HepG2 (cell line): Measurements from ENCODE around the gene RNU6-1. TPM values are rescaled to one million over a fixed set of nuclear protein-coding genes. Genes with fewer than 3 reads are reported as not detected.

ENCODE experiments used
- MAZ ChIP-seq, 2 experiments: sonication (generic) in 1 of 2; formaldehyde crosslinking in 1 of 2; IDR thresholded peaks; 2 replicates each; pipeline versions ENCODE4 v1.5.0 to v1.6.1; 2012 to 2020; ENCODE audit warnings: low read depth in 2 of 2, mild to moderate bottlenecking in 2 of 2, borderline replicate concordance in 1 of 2, improper control_type of control experiment in 1 of 2, low read length in 1 of 2, missing genetic modification reagents in 1 of 2, moderate library complexity in 1 of 2
- SAFB2 ChIP-seq: sonication (generic); formaldehyde crosslinking; IDR thresholded peaks from 2 replicates; pipeline ENCODE4 v1.5.1; 2020; ENCODE audit warnings: missing genetic modification reagents, low read depth, mild to moderate bottlenecking, borderline replicate concordance
- SAP130 ChIP-seq: IDR thresholded peaks from 2 replicates; pipeline ENCODE4 v1.6.1; 2016; ENCODE audit warnings: low read depth
- YEATS2 ChIP-seq: sonication (generic); formaldehyde crosslinking; IDR thresholded peaks from 2 replicates; pipeline ENCODE4 v1.4.0; 2020; ENCODE audit warnings: missing genetic modification reagents, borderline replicate concordance
- ZC3H13 ChIP-seq: sonication (generic); formaldehyde crosslinking; IDR thresholded peaks from 2 replicates; pipeline ENCODE4 v1.8.1; 2023; ENCODE audit warnings: mild to moderate bottlenecking, missing genetic modification reagents, moderate library complexity
- ZNF292 ChIP-seq: sonication (generic); formaldehyde crosslinking; IDR thresholded peaks from 2 replicates; pipeline ENCODE4 v1.8.1; 2022; ENCODE audit warnings: mild to moderate bottlenecking, low read depth, missing genetic modification reagents, borderline replicate concordance
- ZSCAN21 ChIP-seq: sonication (generic); formaldehyde crosslinking; IDR thresholded peaks from 2 replicates; pipeline ENCODE4 v1.8.0; 2022; ENCODE audit warnings: mild to moderate bottlenecking, missing genetic modification reagents, moderate library complexity, borderline replicate concordance
- polyA plus RNA-seq, 8 experiments: library from polyadenylated mRNA; depleted of rRNA in 3 of 8; stranded (reverse) in 7 of 8; unstranded in 1 of 8; fragments of >200 nt; fragmentation: Illumina TruSeq in 4 of 8; extraction: Trizol in 4 of 8; gene quantifications; 2 replicates each; pipeline versions ENCODE4 v1.2.1 to v1.2.3, GENCODE V29; 2011 to 2016; ENCODE audit warnings: low read depth in 4 of 8, missing spikeins in 1 of 8, mixed read lengths in 1 of 8; ENCODE audit not compliant: insufficient read depth in 1 of 8
- total RNA-seq, 5 experiments: library from RNA; depleted of rRNA; stranded (reverse); fragments of >200 nt; fragmentation: Illumina TruSeq; extraction: Trizol; gene quantifications; 2 replicates each; pipeline ENCODE4 v1.2.3, GENCODE V29; 2016; ENCODE audit warnings: low read depth in 1 of 5
- TF ChIP-seq, protein P1 (sequence below): sonication (generic); formaldehyde crosslinking; IDR thresholded peaks from 2 replicates; pipeline ENCODE4 v1.5.0; 2020; ENCODE audit warnings: missing genetic modification reagents, mild to moderate bottlenecking, borderline replicate concordance
- TF ChIP-seq, protein P2 (sequence below): sonication (generic); formaldehyde crosslinking; IDR thresholded peaks from 2 replicates; pipeline ENCODE4 v1.4.0; 2020; ENCODE audit warnings: mild to moderate bottlenecking, missing genetic modification reagents
- TF ChIP-seq, protein P3 (sequence below): sonication (generic); formaldehyde crosslinking; conservative IDR thresholded peaks from 2 replicates; pipeline ENCODE4 v1.4.0; 2020; ENCODE audit warnings: missing genetic modification reagents
- TF ChIP-seq, protein P4 (sequence below): sonication (generic); formaldehyde crosslinking; conservative IDR thresholded peaks from 2 replicates; pipeline ENCODE4 v1.4.0; 2020; ENCODE audit warnings: mild to moderate bottlenecking, missing genetic modification reagents, moderate library complexity
- TF ChIP-seq, protein P5 (sequence below): IDR thresholded peaks from 2 replicates; pipeline ENCODE4 v1.6.1; 2012; ENCODE audit warnings: inconsistent platforms
- TF ChIP-seq, protein P6 (sequence below): sonication (generic); formaldehyde crosslinking; IDR thresholded peaks from 2 replicates; pipeline ENCODE4 v1.5.0; 2020; ENCODE audit warnings: mild to moderate bottlenecking, missing genetic modification reagents, moderate library complexity

The RNU6-1 gene
- total and polyA plus RNA-seq, 2 of the 13 experiments (the other 11 are each of a cell fraction or from before 2014, with no cell fraction given), result under 0.01 TPM; not detected in 1

DNA sequence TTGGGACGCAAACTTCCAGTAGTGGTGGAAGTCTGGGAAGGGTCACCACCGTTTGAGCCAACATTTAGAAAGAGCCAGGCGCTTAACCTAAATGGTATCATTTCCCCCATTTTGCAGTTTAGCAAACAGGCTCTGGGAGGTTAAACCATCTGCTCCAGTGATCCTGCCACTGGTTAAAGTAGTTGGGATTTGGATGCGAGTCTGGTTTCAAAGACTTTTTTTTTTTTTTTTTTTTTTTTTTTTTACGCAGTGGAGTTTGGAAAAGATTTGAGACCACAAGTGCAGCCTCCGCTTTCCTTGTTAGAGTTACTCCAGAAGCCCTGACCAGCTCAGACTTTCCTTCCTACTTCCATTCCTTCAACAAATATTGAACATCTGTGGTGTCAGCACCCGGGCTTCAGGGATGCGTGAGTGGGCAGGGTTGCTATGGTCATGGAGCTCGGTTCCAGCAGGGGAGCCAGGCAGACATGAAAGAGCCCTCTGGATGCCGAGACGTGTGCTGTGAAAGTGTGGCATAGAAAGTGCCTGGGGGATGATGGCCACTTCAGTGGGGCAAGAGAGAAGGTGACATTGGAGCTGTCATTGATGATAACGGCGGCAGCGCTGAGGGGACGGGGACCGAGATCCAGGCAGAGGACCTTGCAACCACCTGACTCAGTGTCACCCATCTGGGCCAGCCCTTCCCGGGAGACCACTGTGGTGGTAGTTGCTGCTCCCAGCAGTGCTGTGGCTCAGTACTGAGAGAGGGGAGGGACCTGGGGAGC, 1.1 kb upstream of the RNU6-1 start (continued):
- TF ChIP-seq, protein P1, sequence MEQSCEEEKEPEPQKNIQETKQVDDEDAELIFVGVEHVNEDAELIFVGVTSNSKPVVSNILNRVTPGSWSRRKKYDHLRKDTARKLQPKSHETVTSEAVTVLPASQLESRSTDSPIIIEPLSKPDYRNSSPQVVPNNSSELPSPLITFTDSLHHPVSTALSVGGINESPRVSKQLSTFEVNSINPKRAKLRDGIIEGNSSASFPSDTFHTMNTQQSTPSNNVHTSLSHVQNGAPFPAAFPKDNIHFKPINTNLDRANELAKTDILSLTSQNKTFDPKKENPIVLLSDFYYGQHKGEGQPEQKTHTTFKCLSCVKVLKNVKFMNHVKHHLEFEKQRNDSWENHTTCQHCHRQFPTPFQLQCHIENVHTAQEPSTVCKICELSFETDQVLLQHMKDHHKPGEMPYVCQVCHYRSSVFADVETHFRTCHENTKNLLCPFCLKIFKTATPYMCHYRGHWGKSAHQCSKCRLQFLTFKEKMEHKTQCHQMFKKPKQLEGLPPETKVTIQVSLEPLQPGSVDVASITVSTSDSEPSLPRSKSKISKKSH (CRISPR knock-in tag), result 0 out of 2 replicates have a peak, but pooled peaks have one; percentile 39
- TF ChIP-seq ZC3H13 (CRISPR knock-in tag) (no peak), SAFB2 (CRISPR knock-in tag) (0 out of 2 replicates have a peak, but pooled peaks have one; percentile 6), ZSCAN21 (CRISPR knock-in tag) (peak; percentile 54; the same call in 1 of the 2 replicates), SAP130 (CRISPR knock-in tag) (peak; percentile 63), MAZ (IDR thresholded peaks at IDR 0.05; ENCODE audit: borderline replicate concordance, low read depth, low read length) (no peak), MAZ (CRISPR knock-in tag; IDR thresholded peaks at IDR 0.05; ENCODE audit: low read depth) (peak; percentile 22; the same call in 1 of the 2 replicates), ZNF292 (CRISPR knock-in tag) (0 out of 2 replicates have a peak, but pooled peaks have one; percentile 19), YEATS2 (peak; percentile 2; the same call in 1 of the 2 replicates)
- TF ChIP-seq, protein P2, sequence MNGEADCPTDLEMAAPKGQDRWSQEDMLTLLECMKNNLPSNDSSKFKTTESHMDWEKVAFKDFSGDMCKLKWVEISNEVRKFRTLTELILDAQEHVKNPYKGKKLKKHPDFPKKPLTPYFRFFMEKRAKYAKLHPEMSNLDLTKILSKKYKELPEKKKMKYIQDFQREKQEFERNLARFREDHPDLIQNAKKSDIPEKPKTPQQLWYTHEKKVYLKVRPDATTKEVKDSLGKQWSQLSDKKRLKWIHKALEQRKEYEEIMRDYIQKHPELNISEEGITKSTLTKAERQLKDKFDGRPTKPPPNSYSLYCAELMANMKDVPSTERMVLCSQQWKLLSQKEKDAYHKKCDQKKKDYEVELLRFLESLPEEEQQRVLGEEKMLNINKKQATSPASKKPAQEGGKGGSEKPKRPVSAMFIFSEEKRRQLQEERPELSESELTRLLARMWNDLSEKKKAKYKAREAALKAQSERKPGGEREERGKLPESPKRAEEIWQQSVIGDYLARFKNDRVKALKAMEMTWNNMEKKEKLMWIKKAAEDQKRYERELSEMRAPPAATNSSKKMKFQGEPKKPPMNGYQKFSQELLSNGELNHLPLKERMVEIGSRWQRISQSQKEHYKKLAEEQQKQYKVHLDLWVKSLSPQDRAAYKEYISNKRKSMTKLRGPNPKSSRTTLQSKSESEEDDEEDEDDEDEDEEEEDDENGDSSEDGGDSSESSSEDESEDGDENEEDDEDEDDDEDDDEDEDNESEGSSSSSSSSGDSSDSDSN (CRISPR knock-in tag), result peak; percentile 18; the same call in 1 of the 2 replicates
- TF ChIP-seq, protein P3, sequence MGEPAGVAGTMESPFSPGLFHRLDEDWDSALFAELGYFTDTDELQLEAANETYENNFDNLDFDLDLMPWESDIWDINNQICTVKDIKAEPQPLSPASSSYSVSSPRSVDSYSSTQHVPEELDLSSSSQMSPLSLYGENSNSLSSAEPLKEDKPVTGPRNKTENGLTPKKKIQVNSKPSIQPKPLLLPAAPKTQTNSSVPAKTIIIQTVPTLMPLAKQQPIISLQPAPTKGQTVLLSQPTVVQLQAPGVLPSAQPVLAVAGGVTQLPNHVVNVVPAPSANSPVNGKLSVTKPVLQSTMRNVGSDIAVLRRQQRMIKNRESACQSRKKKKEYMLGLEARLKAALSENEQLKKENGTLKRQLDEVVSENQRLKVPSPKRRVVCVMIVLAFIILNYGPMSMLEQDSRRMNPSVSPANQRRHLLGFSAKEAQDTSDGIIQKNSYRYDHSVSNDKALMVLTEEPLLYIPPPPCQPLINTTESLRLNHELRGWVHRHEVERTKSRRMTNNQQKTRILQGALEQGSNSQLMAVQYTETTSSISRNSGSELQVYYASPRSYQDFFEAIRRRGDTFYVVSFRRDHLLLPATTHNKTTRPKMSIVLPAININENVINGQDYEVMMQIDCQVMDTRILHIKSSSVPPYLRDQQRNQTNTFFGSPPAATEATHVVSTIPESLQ, result no peak
- TF ChIP-seq, protein P4, sequence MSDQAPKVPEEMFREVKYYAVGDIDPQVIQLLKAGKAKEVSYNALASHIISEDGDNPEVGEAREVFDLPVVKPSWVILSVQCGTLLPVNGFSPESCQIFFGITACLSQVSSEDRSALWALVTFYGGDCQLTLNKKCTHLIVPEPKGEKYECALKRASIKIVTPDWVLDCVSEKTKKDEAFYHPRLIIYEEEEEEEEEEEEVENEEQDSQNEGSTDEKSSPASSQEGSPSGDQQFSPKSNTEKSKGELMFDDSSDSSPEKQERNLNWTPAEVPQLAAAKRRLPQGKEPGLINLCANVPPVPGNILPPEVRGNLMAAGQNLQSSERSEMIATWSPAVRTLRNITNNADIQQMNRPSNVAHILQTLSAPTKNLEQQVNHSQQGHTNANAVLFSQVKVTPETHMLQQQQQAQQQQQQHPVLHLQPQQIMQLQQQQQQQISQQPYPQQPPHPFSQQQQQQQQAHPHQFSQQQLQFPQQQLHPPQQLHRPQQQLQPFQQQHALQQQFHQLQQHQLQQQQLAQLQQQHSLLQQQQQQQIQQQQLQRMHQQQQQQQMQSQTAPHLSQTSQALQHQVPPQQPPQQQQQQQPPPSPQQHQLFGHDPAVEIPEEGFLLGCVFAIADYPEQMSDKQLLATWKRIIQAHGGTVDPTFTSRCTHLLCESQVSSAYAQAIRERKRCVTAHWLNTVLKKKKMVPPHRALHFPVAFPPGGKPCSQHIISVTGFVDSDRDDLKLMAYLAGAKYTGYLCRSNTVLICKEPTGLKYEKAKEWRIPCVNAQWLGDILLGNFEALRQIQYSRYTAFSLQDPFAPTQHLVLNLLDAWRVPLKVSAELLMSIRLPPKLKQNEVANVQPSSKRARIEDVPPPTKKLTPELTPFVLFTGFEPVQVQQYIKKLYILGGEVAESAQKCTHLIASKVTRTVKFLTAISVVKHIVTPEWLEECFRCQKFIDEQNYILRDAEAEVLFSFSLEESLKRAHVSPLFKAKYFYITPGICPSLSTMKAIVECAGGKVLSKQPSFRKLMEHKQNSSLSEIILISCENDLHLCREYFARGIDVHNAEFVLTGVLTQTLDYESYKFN (CRISPR knock-in tag), result 0 out of 2 replicates have a peak, but pooled peaks have one; percentile 19
- TF ChIP-seq, protein P5, sequence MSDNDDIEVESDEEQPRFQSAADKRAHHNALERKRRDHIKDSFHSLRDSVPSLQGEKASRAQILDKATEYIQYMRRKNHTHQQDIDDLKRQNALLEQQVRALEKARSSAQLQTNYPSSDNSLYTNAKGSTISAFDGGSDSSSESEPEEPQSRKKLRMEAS, result no peak
- TF ChIP-seq, protein P6, sequence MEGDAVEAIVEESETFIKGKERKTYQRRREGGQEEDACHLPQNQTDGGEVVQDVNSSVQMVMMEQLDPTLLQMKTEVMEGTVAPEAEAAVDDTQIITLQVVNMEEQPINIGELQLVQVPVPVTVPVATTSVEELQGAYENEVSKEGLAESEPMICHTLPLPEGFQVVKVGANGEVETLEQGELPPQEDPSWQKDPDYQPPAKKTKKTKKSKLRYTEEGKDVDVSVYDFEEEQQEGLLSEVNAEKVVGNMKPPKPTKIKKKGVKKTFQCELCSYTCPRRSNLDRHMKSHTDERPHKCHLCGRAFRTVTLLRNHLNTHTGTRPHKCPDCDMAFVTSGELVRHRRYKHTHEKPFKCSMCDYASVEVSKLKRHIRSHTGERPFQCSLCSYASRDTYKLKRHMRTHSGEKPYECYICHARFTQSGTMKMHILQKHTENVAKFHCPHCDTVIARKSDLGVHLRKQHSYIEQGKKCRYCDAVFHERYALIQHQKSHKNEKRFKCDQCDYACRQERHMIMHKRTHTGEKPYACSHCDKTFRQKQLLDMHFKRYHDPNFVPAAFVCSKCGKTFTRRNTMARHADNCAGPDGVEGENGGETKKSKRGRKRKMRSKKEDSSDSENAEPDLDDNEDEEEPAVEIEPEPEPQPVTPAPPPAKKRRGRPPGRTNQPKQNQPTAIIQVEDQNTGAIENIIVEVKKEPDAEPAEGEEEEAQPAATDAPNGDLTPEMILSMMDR (CRISPR knock-in tag), result 0 out of 2 replicates have a peak, but pooled peaks have one; percentile 9
